Ovary (tissue), 9 donors: Measurements from ENCODE around the gene KEAP1. TPM values are rescaled to one million over a fixed set of nuclear protein-coding genes. Genes with fewer than 3 reads are reported as not detected.
"Not testable (repeated sequence)": the region's sequence is repeated elsewhere in the genome, so short reads cannot be mapped to it uniquely, and the experiment has no call there.

Experiments used
- DNase-seq, 5 donors: peaks; one replicate each; pipeline ENCODE4 v3.0.0-alpha.2; 2019 to 2020
- H3K27ac ChIP-seq, 2 donors: fragments of 200-600 bp; one replicate each; pipeline versions ENCODE4 v1.5.1 to v1.8.0; 2019 to 2022
- H3K27me3 ChIP-seq: fragments of 200-600 bp; one replicate; pipeline ENCODE4 v1.8.0; 2022
- H3K36me3 ChIP-seq: fragments of 200-600 bp; sonication (generic); one replicate; pipeline ENCODE4 v1.5.1; 2019
- H3K4me1 ChIP-seq: one replicate; pipeline ENCODE4 v1.8.1; 2013; ENCODE audit warnings: mild to moderate bottlenecking, moderate library complexity; ENCODE audit not compliant: insufficient read depth
- H3K4me3 ChIP-seq: fragments of 200-600 bp; sonication (generic); one replicate; pipeline ENCODE4 v1.5.1; 2017
- H3K9me3 ChIP-seq, 2 donors: fragments of 200-600 bp in 1 of 2; sonication (generic) in 1 of 2; one replicate each; pipeline versions ENCODE4 v1.5.1 to v1.8.1; 2013 to 2019; ENCODE audit warnings: mild to moderate bottlenecking in 1 of 2, moderate library complexity in 1 of 2
- CTCF ChIP-seq, 3 donors: fragments of 450-650 bp in 2 of 3; fragments of 200-600 bp in 1 of 3; IDR thresholded peaks; one replicate each; pipeline versions ENCODE4 v1.5.1 to v1.8.0; 2016 to 2022; ENCODE audit warnings: antibody characterized with exemption in 3 of 3, mild to moderate bottlenecking in 1 of 3
- EP300 ChIP-seq: sonication (generic); formaldehyde crosslinking; IDR thresholded peaks from one replicate; pipeline ENCODE4 v1.6.1; 2017; ENCODE audit warnings: antibody characterized with exemption
- POLR2A ChIP-seq: fragments of 450-650 bp; IDR thresholded peaks from one replicate; pipeline ENCODE4 v1.6.1; 2017; ENCODE audit warnings: antibody characterized with exemption, mild to moderate bottlenecking, moderate library complexity
- WGBS, 3 donors: extraction: QIAGEN DNeasy Blood & Tissue Kit in 1 of 3; methylation state at CpG; one replicate each; pipeline versions ENCODE4 v1.1.5 to v1.1.7; 2013 to 2017; 5-methylcytosine and 5-hydroxymethylcytosine counted together
- intact Hi-C, 4 donors: fragments of 100-400 bp; cut with DNase I; formaldehyde crosslinking; loops; one replicate each; pipeline versions ENCODE4 v1.11.0 to v1.15.1; 2022 to 2023
- polyA plus RNA-seq, 2 donors: library from polyadenylated mRNA; stranded (reverse); fragments of 200-250 nt in 1 of 2; fragments of 350-450 nt in 1 of 2; fragmentation: Illumina TruSeq in 1 of 2; extraction: RNeasy Lipid Tissue Mini Kit (QIAGEN cat#74804) in 1 of 2; gene quantifications; one replicate each; pipeline ENCODE4 v1.2.3, GENCODE V29; 2013 to 2014
- total RNA-seq, 7 donors: library from RNA; depleted of rRNA in 2 of 7; stranded (reverse); fragments of >200 nt in 2 of 7; fragmentation: NEBNext Ultra II Directional in 3 of 7; extraction: Animal tissue kit (Norgen Biotek cat#: 25700) in 3 of 7; gene quantifications; one replicate each; pipeline versions ENCODE4 v1.1.0 to v1.2.4, GENCODE V29; 2016 to 2023
- donor health status: DM: no; HTN: no; CAD: no; lungs with moderate emphysema.
- donor health status: DM: no; HTN: no; CAD: no.
- donor health status: Bipolar disorder and iron deficiency.
- donor health status: DM: yes; HTN: yes; CAD: no.
- donor health status: DM: no; HTN: no; CAD: no.
- donor health status: DM: yes; HTN: yes; CAD: no.

KEAP1 gene
- total and polyA plus RNA-seq, 9 donors, result 29.6 to 61.7 (median 42.2) TPM

- no peaks in the 10 kb centered on the region for H3K36me3 ChIP-seq
- WGBS, 3 donors, result 20 to 25% (median 25%) methylated on average over 8 of the region's 8 CpGs
- H3K4me1 ChIP-seq, result peaks cover 4% of the 10 kb centered on the region
- no peaks in the 10 kb centered on the region for H3K9me3 ChIP-seq
- no peak for DNase-seq
- intact Hi-C loops, result no loop called here
- TF ChIP-seq POLR2A (no peak), EP300 (no peak), CTCF (IDR thresholded peaks at IDR 0.05) (no peak)
- no peaks in the 10 kb centered on the region for H3K27me3 ChIP-seq
- no peak overlapping the region for H3K4me3 ChIP-seq
- H3K27ac ChIP-seq, result no peak overlapping the region
These were observed 42.5 kb downstream of the KEAP1 start for GRCh38 chr19:10460714-10461046.

GRCh38 chr19:10458733-10459132, 44.4 kb downstream of the KEAP1 start:
- intact Hi-C loops, H3K36me3 ChIP-seq, H3K4me1 ChIP-seq, H3K27me3 ChIP-seq, H3K4me3 ChIP-seq, H3K27ac ChIP-seq, DNase-seq, H3K9me3 ChIP-seq: not testable (repeated sequence)
- 84 to 92% (median 87%) methylated on average over 7 of the region's 7 CpGs for WGBS, 3 donors

GRCh38 chr19:10454267-10454666, 48.9 kb downstream of the KEAP1 start:
- Histone ChIP-seq H3K36me3 (no peaks in the 10 kb centered on the region), H3K4me3 (no peak overlapping the region)
- TF ChIP-seq EP300 (no peak), CTCF (IDR thresholded peaks at IDR 0.05) (no peak), POLR2A (no peak)

GRCh38 chr19:10453852-10454251, 49.3 kb downstream of the KEAP1 start:
- H3K27ac ChIP-seq, result no peak overlapping the region
- WGBS, 3 donors, result 60 to 68% (median 62%) methylated on average over 4 of the region's 4 CpGs

More at GRCh38 chr19:10454267-10454666, 48.9 kb downstream of the KEAP1 start:
- Histone ChIP-seq H3K27ac (no peak overlapping the region), H3K27me3 (no peaks in the 10 kb centered on the region), H3K4me1 (no peaks in the 10 kb centered on the region), H3K9me3 (no peaks in the 10 kb centered on the region)
- intact Hi-C loops, result no loop called here
- no peak for DNase-seq
- 0 to 33% (median 18%) methylated on average over 2 to 5 of the region's 5 CpGs for WGBS, 3 donors

More at GRCh38 chr19:10453852-10454251, 49.3 kb downstream of the KEAP1 start:
- Histone ChIP-seq H3K9me3 (no peaks in the 10 kb centered on the region), H3K36me3 (no peaks in the 10 kb centered on the region), H3K27me3 (no peaks in the 10 kb centered on the region), H3K4me3 (no peak overlapping the region), H3K4me1 (no peaks in the 10 kb centered on the region)
- intact Hi-C loops, result no loop called here
- TF ChIP-seq EP300, result no peak
- TF ChIP-seq POLR2A, result no peak
- TF ChIP-seq CTCF (IDR thresholded peaks at IDR 0.05), result no peak
- no peak for DNase-seq
